ENCODE results near the gene ABTB1.

Gene ABTB1

GRCh38 chr3:127712881-127713771 is 40.4 kb downstream of the ABTB1 start:
- no peak overlapping the region for H3K27ac ChIP-seq (ENCODE audit: low read length)

GRCh38 chr3:127714125-127714571 is 41.4 kb downstream of the ABTB1 start:
- H3K27ac ChIP-seq (ENCODE audit: low read length) = no peak overlapping the region
- no peaks in the 10 kb centered on the region for H3K4me1 ChIP-seq (ENCODE audit: control insufficient read depth, low read depth, low read length)
- H3K9me3 ChIP-seq (ENCODE audit: control insufficient read depth, low read depth, low read length) = no peaks in the 10 kb centered on the region
- no peaks in the 10 kb centered on the region for H3K36me3 ChIP-seq (ENCODE audit: control insufficient read depth, low read depth, low read length)
- no peak overlapping the region for H3K9ac ChIP-seq (ENCODE audit: low read length)
- H3K27me3 ChIP-seq (ENCODE audit: control insufficient read depth, insufficient read depth, low read length) = no peaks in the 10 kb centered on the region
- no peak overlapping the region for H3K4me3 ChIP-seq (ENCODE audit: low read length)

More at GRCh38 chr3:127712881-127713771, 40.4 kb downstream of the ABTB1 start:
- no peak overlapping the region for H3K9ac ChIP-seq (ENCODE audit: low read length)
- H3K4me1 ChIP-seq (ENCODE audit: control insufficient read depth, low read depth, low read length) = no peaks in the 10 kb centered on the region
- H3K27me3 ChIP-seq (ENCODE audit: control insufficient read depth, insufficient read depth, low read length) = no peaks in the 10 kb centered on the region
- no peaks in the 10 kb centered on the region for H3K9me3 ChIP-seq (ENCODE audit: control insufficient read depth, low read depth, low read length)
- no peak overlapping the region for H3K4me3 ChIP-seq (ENCODE audit: low read length)
- H3K36me3 ChIP-seq (ENCODE audit: control insufficient read depth, low read depth, low read length) = no peaks in the 10 kb centered on the region

- Histone ChIP-seq H3K4me3 (ENCODE audit: low read length) (no peak overlapping the region), H3K9me3 (ENCODE audit: control insufficient read depth, low read depth, low read length) (no peaks in the 10 kb centered on the region), H3K27me3 (ENCODE audit: control insufficient read depth, insufficient read depth, low read length) (no peaks in the 10 kb centered on the region), H3K4me1 (ENCODE audit: control insufficient read depth, low read depth, low read length) (no peaks in the 10 kb centered on the region), H3K36me3 (ENCODE audit: control insufficient read depth, low read depth, low read length) (no peaks in the 10 kb centered on the region), H3K27ac (ENCODE audit: low read length) (no peak overlapping the region), H3K9ac (ENCODE audit: low read length) (no peak overlapping the region)
Measured at GRCh38 chr3:127714866-127715265, 42.1 kb downstream of the ABTB1 start.

GRCh38 chr3:127715532-127715931 is 42.8 kb downstream of the ABTB1 start:
- H3K36me3 ChIP-seq (ENCODE audit: control insufficient read depth, low read depth, low read length) = no peaks in the 10 kb centered on the region
- no peak overlapping the region for H3K4me3 ChIP-seq (ENCODE audit: low read length)
- H3K4me1 ChIP-seq (ENCODE audit: control insufficient read depth, low read depth, low read length) = no peaks in the 10 kb centered on the region
- H3K9me3 ChIP-seq (ENCODE audit: control insufficient read depth, low read depth, low read length) = no peaks in the 10 kb centered on the region
- H3K27ac ChIP-seq (ENCODE audit: low read length) = no peak overlapping the region
- no peaks in the 10 kb centered on the region for H3K27me3 ChIP-seq (ENCODE audit: control insufficient read depth, insufficient read depth, low read length)
- H3K9ac ChIP-seq (ENCODE audit: low read length) = no peak overlapping the region

- no peak overlapping the region for H3K9ac ChIP-seq (ENCODE audit: low read length)
- H3K27me3 ChIP-seq (ENCODE audit: control insufficient read depth, insufficient read depth, low read length) = no peaks in the 10 kb centered on the region
- H3K4me1 ChIP-seq (ENCODE audit: control insufficient read depth, low read depth, low read length) = no peaks in the 10 kb centered on the region
- H3K9me3 ChIP-seq (ENCODE audit: control insufficient read depth, low read depth, low read length) = no peaks in the 10 kb centered on the region
- no peak overlapping the region for H3K4me3 ChIP-seq (ENCODE audit: low read length)
- no peaks in the 10 kb centered on the region for H3K36me3 ChIP-seq (ENCODE audit: control insufficient read depth, low read depth, low read length)
- no peak overlapping the region for H3K27ac ChIP-seq (ENCODE audit: low read length)
Measured at GRCh38 chr3:127716384-127716783, 43.6 kb downstream of the ABTB1 start.

- H3K27me3 ChIP-seq (ENCODE audit: control insufficient read depth, insufficient read depth, low read length) = no peaks in the 10 kb centered on the region
- no peak overlapping the region for H3K9ac ChIP-seq (ENCODE audit: low read length)
- H3K4me3 ChIP-seq (ENCODE audit: low read length) = no peak overlapping the region
- peaks cover 8% of the 10 kb centered on the region for H3K4me1 ChIP-seq (ENCODE audit: control insufficient read depth, low read depth, low read length)
- no peak overlapping the region for H3K27ac ChIP-seq (ENCODE audit: low read length)
- H3K36me3 ChIP-seq (ENCODE audit: control insufficient read depth, low read depth, low read length) = no peaks in the 10 kb centered on the region
- no peaks in the 10 kb centered on the region for H3K9me3 ChIP-seq (ENCODE audit: control insufficient read depth, low read depth, low read length)
Measured at GRCh38 chr3:127717357-127718244, 44.8 kb downstream of the ABTB1 start.

- H3K36me3 ChIP-seq (ENCODE audit: control insufficient read depth, low read depth, low read length) = no peaks in the 10 kb centered on the region
- H3K9me3 ChIP-seq (ENCODE audit: control insufficient read depth, low read depth, low read length) = no peaks in the 10 kb centered on the region
- H3K4me1 ChIP-seq (ENCODE audit: control insufficient read depth, low read depth, low read length) = peaks cover 14% of the 10 kb centered on the region
- H3K4me3 ChIP-seq (ENCODE audit: low read length) = no peak overlapping the region
- no peaks in the 10 kb centered on the region for H3K27me3 ChIP-seq (ENCODE audit: control insufficient read depth, insufficient read depth, low read length)
- H3K27ac ChIP-seq (ENCODE audit: low read length) = no peak overlapping the region
- H3K9ac ChIP-seq (ENCODE audit: low read length) = no peak overlapping the region
Measured at GRCh38 chr3:127718245-127718915, 45.6 kb downstream of the ABTB1 start.

GRCh38 chr3:127718916-127719290 is 46.2 kb downstream of the ABTB1 start:
- H3K9me3 ChIP-seq (ENCODE audit: control insufficient read depth, low read depth, low read length) = no peaks in the 10 kb centered on the region
- H3K4me1 ChIP-seq (ENCODE audit: control insufficient read depth, low read depth, low read length) = peaks cover 14% of the 10 kb centered on the region
- no peak overlapping the region for H3K4me3 ChIP-seq (ENCODE audit: low read length)
- H3K36me3 ChIP-seq (ENCODE audit: control insufficient read depth, low read depth, low read length) = no peaks in the 10 kb centered on the region
- no peak overlapping the region for H3K9ac ChIP-seq (ENCODE audit: low read length)
- no peak overlapping the region for H3K27ac ChIP-seq (ENCODE audit: low read length)
- H3K27me3 ChIP-seq (ENCODE audit: control insufficient read depth, insufficient read depth, low read length) = no peaks in the 10 kb centered on the region

GRCh38 chr3:127719369-127719768 is 46.6 kb downstream of the ABTB1 start:
- Histone ChIP-seq H3K4me3 (ENCODE audit: low read length) (no peak overlapping the region), H3K27me3 (ENCODE audit: control insufficient read depth, insufficient read depth, low read length) (no peaks in the 10 kb centered on the region), H3K4me1 (ENCODE audit: control insufficient read depth, low read depth, low read length) (peaks cover 14% of the 10 kb centered on the region)

GRCh38 chr3:127720161-127720823 is 47.5 kb downstream of the ABTB1 start:
- H3K27me3 ChIP-seq (ENCODE audit: control insufficient read depth, insufficient read depth, low read length) = no peaks in the 10 kb centered on the region
- peaks cover 14% of the 10 kb centered on the region for H3K4me1 ChIP-seq (ENCODE audit: control insufficient read depth, low read depth, low read length)

More at GRCh38 chr3:127719369-127719768, 46.6 kb downstream of the ABTB1 start:
- no peak overlapping the region for H3K9ac ChIP-seq (ENCODE audit: low read length)
- no peak overlapping the region for H3K27ac ChIP-seq (ENCODE audit: low read length)
- H3K36me3 ChIP-seq (ENCODE audit: control insufficient read depth, low read depth, low read length) = no peaks in the 10 kb centered on the region
- no peaks in the 10 kb centered on the region for H3K9me3 ChIP-seq (ENCODE audit: control insufficient read depth, low read depth, low read length)

More at GRCh38 chr3:127720161-127720823, 47.5 kb downstream of the ABTB1 start:
- Histone ChIP-seq H3K36me3 (ENCODE audit: control insufficient read depth, low read depth, low read length) (no peaks in the 10 kb centered on the region), H3K9me3 (ENCODE audit: control insufficient read depth, low read depth, low read length) (no peaks in the 10 kb centered on the region), H3K4me3 (ENCODE audit: low read length) (no peak overlapping the region), H3K27ac (ENCODE audit: low read length) (no peak overlapping the region), H3K9ac (ENCODE audit: low read length) (no peak overlapping the region)
